A549 (cell line): ENCODE data around the gene PHRF1. TPM values are rescaled to one million over a fixed set of nuclear protein-coding genes. Genes with fewer than 3 reads are reported as not detected.

Source experiments
- ATAC-seq, 2 experiments: fragments of 200-7000 bp in 1 of 2; fragments of >200 bp in 1 of 2; cut with Nextera tagmentation in 1 of 2; cut with Tn5 transposase in 1 of 2; 3 replicates each; pipeline versions ENCODE4 v1.8.0 to v1.9.1; 2018 to 2020; ENCODE audit warnings: mild to moderate bottlenecking in 1 of 2, moderate library complexity in 1 of 2
- CTCF ChIA-PET: fragments of 300-600 bp; sonication (Branson Sonifier 250); formaldehyde crosslinking; extraction: SDS; loops from one replicate; lab custom pipeline; 2021; ENCODE audit warnings: antibody characterized with exemption, inconsistent platforms; lab: Yijun Ruan, JAX
- POLR2A ChIA-PET: fragments of 350-600 bp; formaldehyde crosslinking; extraction: SDS; loops from one replicate; lab custom pipeline; 2021; ENCODE audit warnings: antibody characterized with exemption, inconsistent platforms; lab: Yijun Ruan, JAX
- DNase-seq, 2 experiments: peaks; one replicate each; pipeline versions ENCODE4 v3.0.0 to v3.0.0-alpha.2; 2011 to 2016; ENCODE audit warnings: low read depth in 1 of 2, low spot score in 1 of 2
- FAIRE-seq: peaks from 2 replicates; lab custom pipeline; 2011; peaks lifted over from hg19 to GRCh38; lab: Jason Lieb, UNC
- H3K27ac ChIP-seq, 2 experiments: fragments of >200 bp; sonication (Bioruptor Twin); formaldehyde crosslinking; 3 replicates each; pipeline ENCODE4 v1.5.1; 2016 to 2017
- H3K4me1 ChIP-seq: fragments of >200 bp; sonication (Bioruptor Twin); formaldehyde crosslinking; 3 replicates; pipeline ENCODE4 v1.6.1; 2016
- H3K4me2 ChIP-seq: fragments of >200 bp; sonication (Bioruptor Twin); formaldehyde crosslinking; 3 replicates; pipeline ENCODE4 v1.6.1; 2016
- H3K4me3 ChIP-seq: fragments of >200 bp; sonication (Bioruptor Twin); formaldehyde crosslinking; 3 replicates; pipeline ENCODE4 v1.5.1; 2016
- H3K9me3 ChIP-seq: fragments of >200 bp; sonication (Bioruptor Twin); formaldehyde crosslinking; 3 replicates; pipeline ENCODE4 v1.6.1; 2016
- BHLHE40 ChIP-seq: IDR thresholded peaks from 2 replicates; pipeline ENCODE4 v1.6.1; 2012; ENCODE audit warnings: low read depth, low read length, inconsistent platforms
- CEBPB ChIP-seq, 2 experiments: fragments of >200 bp in 1 of 2; sonication (Bioruptor Twin) in 1 of 2; formaldehyde crosslinking in 1 of 2; IDR thresholded peaks; 2 replicates each; pipeline ENCODE4 v1.6.1; 2012 to 2016
- CHD2 ChIP-seq: fragments of 150-350 bp; IDR thresholded peaks from 2 replicates; pipeline ENCODE4 v1.6.1; 2014; ENCODE audit warnings: low read length; ENCODE audit not compliant: partially characterized antibody
- CHD4 ChIP-seq: fragments of 200-600 bp; sonication (generic); IDR thresholded peaks from 2 replicates; pipeline ENCODE4 v1.6.1; 2016; ENCODE audit warnings: antibody characterized with exemption, mild to moderate bottlenecking, borderline replicate concordance
- E2F6 ChIP-seq: IDR thresholded peaks from 2 replicates; pipeline ENCODE4 v1.6.1; 2012; ENCODE audit warnings: low read depth, borderline replicate concordance
- EHF ChIP-seq: fragments of 250-450 bp; sonication (Bioruptor Pico); IDR thresholded peaks from 2 replicates; pipeline ENCODE4 v1.5.0; 2020; ENCODE audit warnings: mild to moderate bottlenecking
- FOXS1 ChIP-seq: fragments of 250-450 bp; sonication (Bioruptor Pico); IDR thresholded peaks from 2 replicates; pipeline ENCODE4 v1.5.0; 2020; ENCODE audit warnings: mild to moderate bottlenecking, moderate library complexity
- GATA3 ChIP-seq: IDR thresholded peaks from 2 replicates; pipeline ENCODE4 v1.6.1; 2012; ENCODE audit warnings: borderline replicate concordance
- HDAC2 ChIP-seq: fragments of 200-600 bp; sonication (generic); IDR thresholded peaks from 2 replicates; pipeline ENCODE4 v1.6.1; 2016
- HEYL ChIP-seq: fragments of 250-450 bp; sonication (Bioruptor Pico); IDR thresholded peaks from 2 replicates; pipeline ENCODE4 v1.8.0; 2021; ENCODE audit warnings: mild to moderate bottlenecking, moderate library complexity
- JUN ChIP-seq, 2 experiments: fragments of >200 bp; sonication (Bioruptor Twin); formaldehyde crosslinking; IDR thresholded peaks; 2 replicates in 1 of 2; 3 replicates in 1 of 2; pipeline ENCODE4 v1.6.1; 2016 to 2017
- KDM1A ChIP-seq: fragments of 200-600 bp; sonication (generic); IDR thresholded peaks from 2 replicates; pipeline ENCODE4 v1.6.1; 2016; ENCODE audit warnings: low read depth, mild to moderate bottlenecking
- MAFK ChIP-seq: fragments of 450-650 bp; IDR thresholded peaks from 2 replicates; pipeline ENCODE4 v1.6.1; 2014; ENCODE audit not compliant: partially characterized antibody
- MAZ ChIP-seq: fragments of 150-350 bp; IDR thresholded peaks from 2 replicates; pipeline ENCODE4 v1.6.1; 2014; ENCODE audit warnings: antibody characterized with exemption, low read depth, low read length, borderline replicate concordance
- MYC ChIP-seq: IDR thresholded peaks from 2 replicates; pipeline ENCODE4 v1.6.1; 2012; ENCODE audit warnings: mild to moderate bottlenecking, inconsistent platforms, low read length, improper control_type of control experiment, borderline replicate concordance
- NR3C1 ChIP-seq: fragments of >200 bp; sonication (Bioruptor Twin); formaldehyde crosslinking; IDR thresholded peaks from 3 replicates; pipeline ENCODE4 v1.6.1; 2017
- PBX3 ChIP-seq: IDR thresholded peaks from 2 replicates; pipeline ENCODE4 v1.6.1; 2012
- PHF8 ChIP-seq: fragments of 200-600 bp; sonication (generic); IDR thresholded peaks from 2 replicates; pipeline ENCODE4 v1.6.1; 2016; ENCODE audit warnings: low read depth, mild to moderate bottlenecking, antibody characterized with exemption, moderate library complexity, borderline replicate concordance
- RAD21 ChIP-seq, 2 experiments: fragments of >200 bp in 1 of 2; sonication (Bioruptor Twin) in 1 of 2; formaldehyde crosslinking in 1 of 2; IDR thresholded peaks in 1 of 2; conservative IDR thresholded peaks in 1 of 2; 2 replicates in 1 of 2; 3 replicates in 1 of 2; pipeline ENCODE4 v1.6.1; 2012 to 2018; ENCODE audit warnings: inconsistent platforms in 1 of 2
- RFX5 ChIP-seq: fragments of 450-650 bp; IDR thresholded peaks from 2 replicates; pipeline ENCODE4 v1.7.1; 2014; ENCODE audit warnings: antibody characterized with exemption, mild to moderate bottlenecking, moderate library complexity
- SMC3 ChIP-seq: fragments of >200 bp; sonication (Bioruptor Twin); formaldehyde crosslinking; IDR thresholded peaks from 3 replicates; pipeline ENCODE4 v1.6.1; 2018; ENCODE audit warnings: inconsistent platforms
- TP53 ChIP-seq: fragments of 250-450 bp; sonication (Bioruptor Pico); IDR thresholded peaks from 2 replicates; pipeline ENCODE4 v1.5.0; 2021; ENCODE audit warnings: mild to moderate bottlenecking, moderate library complexity
- ZSCAN20 ChIP-seq: fragments of 250-450 bp; sonication (Bioruptor Pico); IDR thresholded peaks from 2 replicates; pipeline ENCODE4 v1.8.0; 2022; ENCODE audit warnings: mild to moderate bottlenecking, moderate library complexity
- WGBS: methylation state at CpG from one replicate; pipeline ENCODE4 v1.1.6; 2017; ENCODE audit errors: missing lambda C conversion rate; 5-methylcytosine and 5-hydroxymethylcytosine counted together
- polyA plus RNA-seq, 4 experiments: library from polyadenylated mRNA; depleted of rRNA in 3 of 4; stranded (reverse); fragments of >200 nt; fragmentation: RNase III in 1 of 4; extraction: RNeasy Plus Mini Kit Qiagen cat#74134 plus additional on column Dnase treatment in 1 of 4; gene quantifications; 2 replicates in 3 of 4; 3 replicates in 1 of 4; pipeline ENCODE4 v1.2.3, GENCODE V29; 2011 to 2017
- TF ChIP-seq, protein P1 (sequence below): fragments of >200 bp; sonication (Bioruptor Twin); formaldehyde crosslinking; IDR thresholded peaks from 3 replicates; pipeline ENCODE4 v1.6.1; 2016
- TF ChIP-seq, protein P2 (sequence below): fragments of >200 bp; sonication (Bioruptor Twin); formaldehyde crosslinking; IDR thresholded peaks from 3 replicates; pipeline ENCODE4 v1.5.1; 2016

Gene PHRF1
- polyA plus RNA-seq, 2 of the 4 experiments (the other 2 are of a cell fraction): 10.8 to 25.3 TPM

- POLR2A ChIA-PET: no interaction called here
These were observed 32.6 kb downstream of the PHRF1 start for GRCh38 chr11:608791-609251.

GRCh38 chr11:609341-609811 is 33.1 kb downstream of the PHRF1 start:
- DNase-seq (no peak), FAIRE-seq (no peak), ATAC-seq (no peak)
- CTCF ChIA-PET: interaction anchor here (1.2 kb wide), 1 partner anchor 54 kb away, joined by 4 read pairs; no protein-coding TSS in a partner anchor
- POLR2A ChIA-PET: no interaction called here
- Histone ChIP-seq H3K4me3 (no peak overlapping the region), H3K4me1 (peaks cover 13% of the 10 kb centered on the region), H3K9me3 (no peaks in the 10 kb centered on the region), H3K27ac (no peak overlapping the region), H3K4me2 (no peak overlapping the region)
- 78% methylated on average over 6 of the region's 28 CpGs for WGBS
- no peak for TF ChIP-seq CHD2
- TF ChIP-seq HEYL (CRISPR knock-in tag): no peak
- no peak for TF ChIP-seq CEBPB (IDR thresholded peaks at IDR 0.05)
- TF ChIP-seq MAZ: no peak
- no peak for TF ChIP-seq RFX5
- TF ChIP-seq ZSCAN20: no peak
- no peak for TF ChIP-seq SMC3
- TF ChIP-seq KDM1A: no peak
- TF ChIP-seq BHLHE40: no peak
- no peak for TF ChIP-seq RAD21 (conservative IDR thresholded peaks at IDR 0.05 in 1 of 2, IDR thresholded peaks at IDR 0.05 in 1 of 2)

More at GRCh38 chr11:608791-609251, 32.6 kb downstream of the PHRF1 start:
- TF ChIP-seq SMC3 (no peak), RFX5 (no peak), PHF8 (no peak), PBX3 (no peak), JUN (IDR thresholded peaks at IDR 0.05) (no peak), E2F6 (no peak), CHD4 (no peak), RAD21 (conservative IDR thresholded peaks at IDR 0.05 in 1 of 2, IDR thresholded peaks at IDR 0.05 in 1 of 2) (no peak), CEBPB (IDR thresholded peaks at IDR 0.05) (no peak), MYC (no peak), TP53 (no peak), MAFK (no peak), HDAC2 (no peak), EHF (CRISPR knock-in tag) (no peak)
- TF ChIP-seq, protein P1, sequence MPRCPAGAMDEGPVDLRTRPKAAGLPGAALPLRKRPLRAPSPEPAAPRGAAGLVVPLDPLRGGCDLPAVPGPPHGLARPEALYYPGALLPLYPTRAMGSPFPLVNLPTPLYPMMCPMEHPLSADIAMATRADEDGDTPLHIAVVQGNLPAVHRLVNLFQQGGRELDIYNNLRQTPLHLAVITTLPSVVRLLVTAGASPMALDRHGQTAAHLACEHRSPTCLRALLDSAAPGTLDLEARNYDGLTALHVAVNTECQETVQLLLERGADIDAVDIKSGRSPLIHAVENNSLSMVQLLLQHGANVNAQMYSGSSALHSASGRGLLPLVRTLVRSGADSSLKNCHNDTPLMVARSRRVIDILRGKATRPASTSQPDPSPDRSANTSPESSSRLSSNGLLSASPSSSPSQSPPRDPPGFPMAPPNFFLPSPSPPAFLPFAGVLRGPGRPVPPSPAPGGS: no peak
- ATAC-seq (no peak), DNase-seq (no peak), FAIRE-seq (no peak)
- Histone ChIP-seq H3K4me1 (peaks cover 13% of the 10 kb centered on the region), H3K4me3 (no peak overlapping the region), H3K4me2 (no peak overlapping the region), H3K27ac (no peak overlapping the region), H3K9me3 (no peaks in the 10 kb centered on the region)
- CTCF ChIA-PET: no interaction called here
- WGBS: 89% methylated on average over 27 of the region's 28 CpGs

DNA sequence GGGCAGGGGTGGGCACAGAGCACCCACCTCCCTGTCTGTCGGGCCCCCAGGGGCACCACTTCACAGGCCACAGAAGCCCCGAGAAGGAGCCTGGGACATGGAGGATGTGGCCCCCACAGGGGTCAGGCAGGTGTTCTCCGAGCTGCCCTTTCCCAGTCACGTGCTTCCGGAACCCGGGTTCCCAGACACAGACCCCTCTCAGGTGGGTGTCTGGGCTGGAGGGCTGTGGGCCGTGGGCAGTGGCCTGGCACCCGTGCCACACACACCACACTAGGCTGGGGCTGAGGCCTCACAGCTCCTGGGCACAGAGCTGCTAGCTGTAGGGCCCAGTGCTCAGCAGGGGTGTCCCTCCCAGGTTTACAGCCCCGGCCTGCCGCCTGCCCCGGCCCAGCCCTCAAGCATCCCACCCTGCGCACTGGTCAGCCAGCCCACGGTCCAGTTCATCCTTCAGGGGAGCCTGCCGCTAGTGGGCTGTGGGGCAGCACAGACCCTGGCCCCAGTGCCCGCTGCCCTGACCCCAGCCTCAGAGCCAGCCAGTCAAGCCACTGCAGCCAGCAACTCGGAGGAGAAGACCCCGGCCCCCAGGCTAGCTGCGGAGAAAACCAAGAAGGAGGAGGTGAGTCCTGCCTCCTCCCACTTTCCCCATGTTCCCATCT is 34.0 kb downstream of the PHRF1 start:
- Histone ChIP-seq H3K4me1 (peaks cover 20% of the 10 kb centered on the region), H3K27ac (no peak overlapping the region), H3K9me3 (no peaks in the 10 kb centered on the region), H3K4me2 (no peak overlapping the region), H3K4me3 (no peak overlapping the region)
- DNase-seq (no peak), ATAC-seq (no peak), FAIRE-seq (no peak)
- WGBS: 92% methylated on average over 12 of the region's 18 CpGs
- ChIA-PET POLR2A (no interaction called here), CTCF (interaction anchor here (0.7 to 2.7 kb wide), 5 partner anchors 9 to 155 kb away, joined by 3 to 8 read pairs (median 3); no protein-coding TSS in a partner anchor)
- TF ChIP-seq NR3C1 (no peak), JUN (IDR thresholded peaks at IDR 0.05) (no peak), GATA3 (no peak), FOXS1 (CRISPR knock-in tag) (no peak), CEBPB (IDR thresholded peaks at IDR 0.05) (no peak), PBX3 (no peak)
- TF ChIP-seq, protein P2, sequence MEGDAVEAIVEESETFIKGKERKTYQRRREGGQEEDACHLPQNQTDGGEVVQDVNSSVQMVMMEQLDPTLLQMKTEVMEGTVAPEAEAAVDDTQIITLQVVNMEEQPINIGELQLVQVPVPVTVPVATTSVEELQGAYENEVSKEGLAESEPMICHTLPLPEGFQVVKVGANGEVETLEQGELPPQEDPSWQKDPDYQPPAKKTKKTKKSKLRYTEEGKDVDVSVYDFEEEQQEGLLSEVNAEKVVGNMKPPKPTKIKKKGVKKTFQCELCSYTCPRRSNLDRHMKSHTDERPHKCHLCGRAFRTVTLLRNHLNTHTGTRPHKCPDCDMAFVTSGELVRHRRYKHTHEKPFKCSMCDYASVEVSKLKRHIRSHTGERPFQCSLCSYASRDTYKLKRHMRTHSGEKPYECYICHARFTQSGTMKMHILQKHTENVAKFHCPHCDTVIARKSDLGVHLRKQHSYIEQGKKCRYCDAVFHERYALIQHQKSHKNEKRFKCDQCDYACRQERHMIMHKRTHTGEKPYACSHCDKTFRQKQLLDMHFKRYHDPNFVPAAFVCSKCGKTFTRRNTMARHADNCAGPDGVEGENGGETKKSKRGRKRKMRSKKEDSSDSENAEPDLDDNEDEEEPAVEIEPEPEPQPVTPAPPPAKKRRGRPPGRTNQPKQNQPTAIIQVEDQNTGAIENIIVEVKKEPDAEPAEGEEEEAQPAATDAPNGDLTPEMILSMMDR: no peak
